ENCODE results near the gene NRAP.
A peak's percentile ranks its signal among the peaks of the same experiment; 100 is the strongest.

NRAP gene

DNA sequence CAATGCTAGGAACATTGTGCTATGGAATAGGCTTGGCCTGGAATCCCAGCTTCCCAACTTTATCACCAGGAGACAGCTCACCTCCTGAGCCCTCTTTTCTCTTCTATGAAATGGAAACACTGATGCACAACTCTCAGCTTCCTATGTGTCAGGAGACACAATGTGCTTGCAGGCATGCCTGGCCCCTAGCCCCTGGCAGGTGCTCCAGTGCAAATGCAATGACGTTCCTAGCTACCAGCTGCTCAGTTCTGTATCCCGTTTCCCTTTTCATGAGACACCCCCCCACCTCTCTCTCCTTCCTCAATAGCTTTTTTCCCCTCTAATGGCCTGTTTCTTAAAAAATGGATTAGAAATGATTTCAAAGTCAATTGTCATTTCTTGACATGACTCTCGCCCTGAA lies 80.3 kb downstream of the NRAP start:
- H3K4me3 Mint-ChIP-seq = no peak overlapping the region
- no peaks in the 10 kb centered on the region for H3K9me3 Mint-ChIP-seq
- H3K27ac Mint-ChIP-seq = no peak overlapping the region
- H3K4me1 Mint-ChIP-seq (ENCODE audit: low read depth) = no peaks in the 10 kb centered on the region
- no peaks in the 10 kb centered on the region for H3K36me3 Mint-ChIP-seq (ENCODE audit: low read depth)
- peaks cover 14% of the 10 kb centered on the region for H3K27me3 Mint-ChIP-seq

DNA sequence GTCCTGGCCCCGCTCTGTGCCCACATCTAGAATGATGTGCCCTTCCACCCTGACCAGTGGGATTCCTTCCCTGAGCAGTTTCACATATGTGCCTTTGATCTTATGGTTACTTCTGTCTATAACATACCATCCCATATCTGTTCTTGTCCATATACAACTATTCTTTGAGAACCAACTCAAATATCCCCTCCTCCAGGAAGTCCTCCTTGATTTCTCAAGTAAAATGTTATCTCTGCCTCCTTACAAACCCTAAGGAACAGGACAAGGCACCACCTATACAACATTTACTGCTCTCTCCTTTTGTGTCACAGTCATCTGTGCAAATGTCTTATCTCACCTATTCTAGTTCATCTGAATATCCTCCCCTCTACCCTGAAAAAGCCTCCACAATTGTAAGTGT lies 82.7 kb downstream of the NRAP start:
- H3K4me1 Mint-ChIP-seq (ENCODE audit: low read depth) = no peaks in the 10 kb centered on the region
- no peak overlapping the region for H3K27ac Mint-ChIP-seq
- no peak overlapping the region for H3K4me3 Mint-ChIP-seq
- H3K27me3 Mint-ChIP-seq = peaks cover 19% of the 10 kb centered on the region
- no peaks in the 10 kb centered on the region for H3K9me3 Mint-ChIP-seq
- no peaks in the 10 kb centered on the region for H3K36me3 Mint-ChIP-seq (ENCODE audit: low read depth)

DNA sequence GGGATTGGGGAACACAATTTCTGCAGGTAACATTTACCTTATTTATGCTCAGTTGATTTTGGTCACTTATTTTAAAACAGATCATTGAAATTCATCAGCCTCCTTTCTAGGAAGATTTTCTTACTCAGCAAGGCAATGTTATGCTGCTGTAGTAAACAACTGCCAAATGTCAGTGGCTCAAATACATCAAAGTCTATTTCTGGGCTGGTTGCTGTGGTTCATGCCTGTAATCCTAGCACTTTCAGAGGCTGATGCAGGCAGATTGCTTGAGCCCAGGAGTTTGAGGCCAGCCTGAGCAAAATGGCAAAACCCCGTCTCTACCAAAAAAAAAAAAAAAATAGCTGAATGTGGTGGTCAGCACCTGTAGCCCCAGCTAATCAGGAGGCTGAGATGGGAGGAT lies 85.1 kb downstream of the NRAP start:
- no peaks in the 10 kb centered on the region for H3K36me3 Mint-ChIP-seq (ENCODE audit: low read depth)
- H3K27ac Mint-ChIP-seq = no peak overlapping the region
- no peak overlapping the region for H3K4me3 Mint-ChIP-seq
- H3K9me3 Mint-ChIP-seq = no peaks in the 10 kb centered on the region
- no peaks in the 10 kb centered on the region for H3K4me1 Mint-ChIP-seq (ENCODE audit: low read depth)
- H3K27me3 Mint-ChIP-seq = peaks cover 23% of the 10 kb centered on the region

DNA sequence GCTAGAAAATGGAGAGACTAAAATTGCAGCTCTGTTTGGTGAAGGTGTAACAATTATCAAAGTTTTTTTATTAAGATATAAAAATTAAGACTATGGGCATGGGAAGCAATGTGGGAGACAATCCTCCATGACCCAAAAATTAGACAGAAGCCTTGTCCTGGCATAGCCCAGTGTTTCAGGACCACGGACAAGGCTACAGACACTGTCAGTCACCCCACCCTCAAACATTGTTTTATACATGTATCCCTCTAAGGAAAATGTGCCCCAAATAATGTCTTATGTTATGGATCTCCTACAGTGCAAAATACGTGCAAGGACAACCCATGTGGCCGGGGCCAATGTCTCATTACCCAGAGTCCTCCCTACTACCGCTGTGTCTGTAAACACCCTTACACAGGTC lies 87.0 kb downstream of the NRAP start:
- H3K4me3 Mint-ChIP-seq = no peak overlapping the region
- no peak overlapping the region for H3K27ac Mint-ChIP-seq
- peaks cover 18% of the 10 kb centered on the region for H3K27me3 Mint-ChIP-seq
- H3K9me3 Mint-ChIP-seq = no peaks in the 10 kb centered on the region
- H3K4me1 Mint-ChIP-seq (ENCODE audit: low read depth) = no peaks in the 10 kb centered on the region
- no peaks in the 10 kb centered on the region for H3K36me3 Mint-ChIP-seq (ENCODE audit: low read depth)

DNA sequence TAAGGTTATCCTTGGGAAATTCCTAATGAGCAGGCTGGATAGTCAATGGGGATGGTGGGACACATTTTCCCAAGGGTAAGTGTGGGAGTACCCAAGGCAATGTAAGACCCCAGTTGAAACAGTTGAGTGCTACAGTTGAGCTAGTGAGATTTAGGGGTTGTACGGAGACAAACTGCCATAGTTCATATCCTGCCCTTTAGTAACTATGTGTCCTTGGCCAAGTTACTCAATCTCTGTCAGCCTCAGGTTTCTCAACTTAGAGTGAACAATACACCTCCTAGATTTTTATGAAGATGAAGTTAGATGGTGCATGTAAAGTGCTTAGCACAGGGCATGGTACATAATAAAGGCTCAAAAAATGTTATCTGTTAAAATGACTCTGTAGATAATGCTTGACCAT lies 90.5 kb downstream of the NRAP start:
- Mint-ChIP-seq H3K36me3 (ENCODE audit: low read depth) (no peaks in the 10 kb centered on the region), H3K4me3 (no peak overlapping the region), H3K4me1 (ENCODE audit: low read depth) (no peaks in the 10 kb centered on the region), H3K9me3 (no peaks in the 10 kb centered on the region), H3K27ac (no peak overlapping the region), H3K27me3 (peaks cover 10% of the 10 kb centered on the region)

DNA sequence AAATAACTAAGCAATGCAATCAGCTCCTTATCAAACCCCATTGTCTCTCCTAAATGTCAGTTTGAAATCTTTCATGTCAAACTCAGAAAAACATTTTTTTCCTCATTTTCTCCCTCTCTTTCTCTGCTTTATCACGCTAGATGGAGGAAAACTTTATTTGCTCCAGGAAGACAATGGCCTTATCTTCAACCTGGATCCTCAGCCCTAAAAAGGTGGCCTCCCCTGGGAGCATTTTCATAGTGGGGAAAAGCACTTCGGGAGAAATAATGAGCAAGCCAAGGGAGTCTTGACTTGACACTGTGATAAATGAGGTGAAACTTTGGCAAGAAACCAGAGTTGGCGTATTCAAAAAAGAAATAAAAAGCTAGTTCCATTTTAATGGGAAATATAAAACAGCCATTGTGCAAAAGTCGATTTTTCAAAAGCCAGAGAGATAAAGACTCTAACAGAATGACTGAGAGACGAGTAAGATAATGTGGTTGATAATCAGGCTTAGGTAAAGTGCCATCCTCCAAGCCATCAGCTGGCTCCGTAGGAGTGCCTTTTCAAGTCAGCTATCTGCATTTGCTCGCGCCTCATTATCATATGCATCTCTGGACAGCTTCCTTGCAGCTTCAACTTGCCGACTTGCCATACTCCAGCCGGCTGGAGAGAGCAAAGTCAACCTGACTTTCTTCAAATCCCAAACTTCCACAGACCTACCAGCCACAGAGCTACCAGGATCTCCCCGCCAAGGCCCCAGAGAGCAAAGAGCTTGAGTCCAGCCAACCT lies 91.1 kb downstream of the NRAP start:
- Mint-ChIP-seq H3K9me3 (no peaks in the 10 kb centered on the region), H3K4me1 (ENCODE audit: low read depth) (no peaks in the 10 kb centered on the region), H3K4me3 (no peak overlapping the region), H3K36me3 (ENCODE audit: low read depth) (no peaks in the 10 kb centered on the region), H3K27ac (no peak overlapping the region), H3K27me3 (peaks cover 9% of the 10 kb centered on the region)

DNA sequence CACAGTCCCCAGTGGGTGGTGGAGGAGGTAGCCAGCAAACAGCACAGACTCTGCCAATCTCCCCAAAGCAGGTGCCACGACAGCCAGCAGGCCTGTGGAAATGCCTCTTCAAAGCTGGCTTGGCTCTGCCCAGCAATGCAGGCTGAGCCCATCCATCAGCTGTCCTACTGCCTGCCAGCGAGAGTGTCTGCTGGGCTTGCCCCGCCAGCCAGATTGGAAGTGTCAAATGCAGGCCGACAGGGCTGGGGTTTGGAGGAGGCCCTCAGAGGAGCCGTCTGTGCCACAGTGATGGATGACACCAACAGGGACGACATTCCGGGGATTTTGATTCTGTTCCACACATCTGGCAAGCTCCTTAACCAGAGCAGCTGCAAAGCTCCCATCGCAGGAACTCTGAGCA lies 94.3 kb downstream of the NRAP start:
- Mint-ChIP-seq H3K36me3 (ENCODE audit: low read depth) (no peaks in the 10 kb centered on the region), H3K4me3 (no peak overlapping the region), H3K9me3 (no peaks in the 10 kb centered on the region), H3K27ac (no peak overlapping the region), H3K4me1 (ENCODE audit: low read depth) (no peaks in the 10 kb centered on the region), H3K27me3 (no peaks in the 10 kb centered on the region)

DNA sequence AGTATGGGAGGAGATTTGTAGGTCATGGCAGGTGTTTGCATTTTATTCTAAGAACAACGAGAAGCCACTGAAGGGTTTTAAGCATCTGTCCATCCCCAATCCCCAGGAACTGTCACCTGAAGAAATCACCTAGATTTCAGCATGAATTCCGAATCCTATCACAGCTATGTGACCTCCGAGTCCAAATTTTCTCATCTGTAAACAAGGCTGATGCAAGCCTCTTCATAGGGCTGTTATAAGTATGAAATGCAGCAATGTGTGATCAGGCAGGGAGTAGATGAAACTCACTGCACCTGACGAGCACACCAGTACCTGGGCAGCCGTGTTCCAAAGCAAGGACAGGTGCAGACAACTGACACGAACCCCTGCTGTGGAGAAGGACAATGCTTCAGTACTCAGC lies 97.0 kb downstream of the NRAP start:
- no peak overlapping the region for H3K27ac Mint-ChIP-seq
- H3K27me3 Mint-ChIP-seq = no peaks in the 10 kb centered on the region
- no peak overlapping the region for H3K4me3 Mint-ChIP-seq
- H3K4me1 Mint-ChIP-seq (ENCODE audit: low read depth) = peaks cover 4% of the 10 kb centered on the region
- H3K36me3 Mint-ChIP-seq (ENCODE audit: low read depth) = no peaks in the 10 kb centered on the region
- H3K9me3 Mint-ChIP-seq = no peaks in the 10 kb centered on the region

DNA sequence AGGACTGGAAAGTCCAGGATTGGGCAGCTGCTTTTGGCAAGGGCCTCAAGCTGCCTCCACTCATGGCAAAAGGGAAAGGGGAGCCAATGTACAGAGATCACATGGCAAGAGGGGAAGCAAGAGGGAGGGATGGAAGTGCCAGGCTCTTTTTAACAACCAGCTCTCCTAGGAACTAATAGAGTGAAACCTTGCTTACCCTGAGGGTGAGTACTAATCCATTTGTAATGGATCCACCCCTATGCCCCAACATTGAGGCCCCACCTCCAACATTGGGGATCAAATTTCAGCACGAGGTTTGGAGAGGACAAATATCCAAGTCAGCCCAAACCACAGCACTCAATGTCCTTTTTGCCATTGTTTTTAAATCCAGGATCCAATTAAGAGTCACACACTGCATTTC lies 98.5 kb downstream of the NRAP start:
- H3K4me3 Mint-ChIP-seq = no peak overlapping the region
- H3K27me3 Mint-ChIP-seq = no peaks in the 10 kb centered on the region
- H3K36me3 Mint-ChIP-seq (ENCODE audit: low read depth) = no peaks in the 10 kb centered on the region
- no peak overlapping the region for H3K27ac Mint-ChIP-seq
- H3K9me3 Mint-ChIP-seq = no peaks in the 10 kb centered on the region
- H3K4me1 Mint-ChIP-seq (ENCODE audit: low read depth) = peaks cover 4% of the 10 kb centered on the region

DNA sequence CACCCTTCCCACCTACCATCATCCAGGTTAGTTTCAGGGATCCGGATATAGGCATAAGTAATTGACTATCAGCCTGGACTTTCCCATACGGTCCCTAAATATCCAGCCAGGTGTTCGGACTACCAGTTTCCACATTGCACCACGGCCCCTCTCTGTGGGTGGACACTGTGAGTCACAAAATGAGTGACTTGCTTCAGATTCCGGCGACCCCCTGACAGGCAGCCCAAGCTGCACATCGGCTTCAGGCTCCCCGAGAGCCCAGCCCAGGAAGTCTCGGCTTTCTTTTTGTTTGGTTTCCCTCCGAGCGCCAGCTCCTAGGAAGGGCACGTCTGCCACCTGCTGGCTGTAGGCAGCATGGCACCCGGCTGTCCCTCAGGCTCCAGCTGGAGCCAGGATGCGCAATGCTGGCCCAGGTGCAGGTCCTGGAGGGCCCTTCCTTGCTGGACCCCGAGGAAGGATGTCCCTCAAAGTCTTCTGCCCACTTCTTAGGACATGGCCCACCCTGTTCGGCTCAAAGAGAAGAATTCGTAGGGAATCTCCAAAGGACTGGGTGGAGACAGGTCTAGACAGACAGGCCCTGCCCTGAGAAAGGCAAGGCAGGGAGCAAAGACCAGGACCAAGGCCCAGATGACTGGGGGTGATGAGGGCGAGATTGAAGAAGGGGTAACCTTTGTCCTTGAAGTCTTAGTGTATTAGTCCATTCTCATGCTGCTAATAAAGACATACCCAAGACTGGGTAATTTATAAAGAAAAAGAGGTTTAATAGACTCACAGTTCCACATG lies 100.3 kb downstream of the NRAP start:
- Mint-ChIP-seq H3K4me3 (peak overlapping the region; percentile 64), H3K9me3 (no peaks in the 10 kb centered on the region), H3K4me1 (ENCODE audit: low read depth) (peaks cover 4% of the 10 kb centered on the region), H3K27ac (no peak overlapping the region), H3K27me3 (peaks cover 5% of the 10 kb centered on the region), H3K36me3 (ENCODE audit: low read depth) (no peaks in the 10 kb centered on the region)

DNA sequence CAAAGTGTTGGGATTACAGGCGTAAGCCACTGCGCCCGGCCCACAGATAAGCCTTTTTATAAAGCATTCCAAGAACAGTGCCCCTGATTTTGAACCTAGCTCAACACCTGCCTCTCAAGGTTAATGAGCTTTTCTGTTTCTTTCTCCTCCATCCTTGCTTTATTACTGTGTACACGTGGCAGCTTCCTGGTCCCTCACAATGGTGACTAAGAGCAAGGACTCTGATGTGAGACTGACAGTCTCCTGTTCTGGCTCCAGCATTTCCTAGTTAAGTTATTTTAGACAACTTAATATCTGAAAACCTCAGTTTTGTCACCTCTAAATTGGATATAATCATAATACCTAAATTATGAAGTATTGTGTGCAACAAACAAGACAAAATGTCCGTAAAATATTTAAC lies 101.1 kb downstream of the NRAP start:
- H3K27ac Mint-ChIP-seq = no peak overlapping the region
- H3K9me3 Mint-ChIP-seq = no peaks in the 10 kb centered on the region
- no peak overlapping the region for H3K4me3 Mint-ChIP-seq
- peaks cover 4% of the 10 kb centered on the region for H3K4me1 Mint-ChIP-seq (ENCODE audit: low read depth)
- H3K36me3 Mint-ChIP-seq (ENCODE audit: low read depth) = no peaks in the 10 kb centered on the region
- H3K27me3 Mint-ChIP-seq = peaks cover 7% of the 10 kb centered on the region

DNA sequence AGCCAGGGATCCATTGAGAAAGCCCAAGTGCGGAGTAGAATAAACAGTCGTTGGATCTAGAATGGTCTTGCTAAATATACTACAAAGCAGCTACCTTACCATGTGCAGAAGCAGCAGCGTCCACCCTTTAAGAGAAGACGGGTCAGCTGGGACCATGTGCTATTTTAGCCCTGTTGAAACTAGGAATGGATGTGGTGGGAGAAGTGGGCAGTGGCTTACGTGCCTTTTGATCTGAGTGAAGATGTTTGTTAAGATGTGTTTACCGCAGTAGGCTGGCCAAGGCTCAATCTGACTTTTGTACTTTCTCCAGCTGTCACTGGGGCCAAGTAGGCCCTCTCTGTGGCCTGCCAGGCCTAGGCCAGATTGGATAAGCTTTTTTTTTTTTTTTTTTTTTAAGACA lies 101.8 kb downstream of the NRAP start:
- peaks cover 8% of the 10 kb centered on the region for H3K27me3 Mint-ChIP-seq
- H3K9me3 Mint-ChIP-seq = no peaks in the 10 kb centered on the region
- peaks cover 4% of the 10 kb centered on the region for H3K4me1 Mint-ChIP-seq (ENCODE audit: low read depth)

GRCh38 chr10:113561214-113561613 lies 102.6 kb downstream of the NRAP start:
- Mint-ChIP-seq H3K4me1 (ENCODE audit: low read depth) (peaks cover 4% of the 10 kb centered on the region), H3K36me3 (ENCODE audit: low read depth) (no peaks in the 10 kb centered on the region), H3K4me3 (no peak overlapping the region), H3K9me3 (no peaks in the 10 kb centered on the region), H3K27ac (no peak overlapping the region), H3K27me3 (peaks cover 12% of the 10 kb centered on the region)

More for the DNA sequence above, 101.8 kb downstream of the NRAP start:
- H3K27ac Mint-ChIP-seq = no peak overlapping the region
- H3K4me3 Mint-ChIP-seq = no peak overlapping the region
- H3K36me3 Mint-ChIP-seq (ENCODE audit: low read depth) = no peaks in the 10 kb centered on the region

- Mint-ChIP-seq H3K4me1 (ENCODE audit: low read depth) (peaks cover 4% of the 10 kb centered on the region), H3K9me3 (no peaks in the 10 kb centered on the region), H3K4me3 (no peak overlapping the region), H3K27ac (no peak overlapping the region), H3K27me3 (peaks cover 12% of the 10 kb centered on the region), H3K36me3 (ENCODE audit: low read depth) (no peaks in the 10 kb centered on the region)
Measured at GRCh38 chr10:113560071-113560470, 103.8 kb downstream of the NRAP start.

GRCh38 chr10:113557903-113558321 lies 105.9 kb downstream of the NRAP start:
- Mint-ChIP-seq H3K4me3 (no peak overlapping the region), H3K27me3 (peaks cover 19% of the 10 kb centered on the region)

More at GRCh38 chr10:113557903-113558321, 105.9 kb downstream of the NRAP start:
- no peaks in the 10 kb centered on the region for H3K4me1 Mint-ChIP-seq (ENCODE audit: low read depth)
- H3K36me3 Mint-ChIP-seq (ENCODE audit: low read depth) = no peaks in the 10 kb centered on the region
- no peak overlapping the region for H3K27ac Mint-ChIP-seq
- no peaks in the 10 kb centered on the region for H3K9me3 Mint-ChIP-seq
